Hematopoietic multipotent progenitor cell treated with erythropoietin and hydrocortisone succinate and interleukin-3 and kit ligand, for 15 days (in vitro differentiated cells): ENCODE results near the gene PRRT1B.
"Not testable (repeated sequence)": the region's sequence is repeated elsewhere in the genome, so short reads cannot be mapped to it uniquely, and the experiment has no call there.

Source experiments
- DNase-seq: peaks from one replicate; pipeline ENCODE4 v3.0.0-alpha.2; 2015; ENCODE audit warnings: low spot score

Gene PRRT1B

GRCh38 chr9:131545003-131545785, at the start of gene PRRT1B:
Gene PRRT1B, plus strand, starts transcription at chr9:131545523. Its CDS starts 93 bp downstream, at chr9:131545616.
- no peak for DNase-seq

GRCh38 chr9:131495785-131496184, 49.5 kb upstream of the PRRT1B start:
- DNase-seq: no peak

- no peak for DNase-seq
Measured at GRCh38 chr9:131496844-131497405, 48.4 kb upstream of the PRRT1B start.

DNA sequence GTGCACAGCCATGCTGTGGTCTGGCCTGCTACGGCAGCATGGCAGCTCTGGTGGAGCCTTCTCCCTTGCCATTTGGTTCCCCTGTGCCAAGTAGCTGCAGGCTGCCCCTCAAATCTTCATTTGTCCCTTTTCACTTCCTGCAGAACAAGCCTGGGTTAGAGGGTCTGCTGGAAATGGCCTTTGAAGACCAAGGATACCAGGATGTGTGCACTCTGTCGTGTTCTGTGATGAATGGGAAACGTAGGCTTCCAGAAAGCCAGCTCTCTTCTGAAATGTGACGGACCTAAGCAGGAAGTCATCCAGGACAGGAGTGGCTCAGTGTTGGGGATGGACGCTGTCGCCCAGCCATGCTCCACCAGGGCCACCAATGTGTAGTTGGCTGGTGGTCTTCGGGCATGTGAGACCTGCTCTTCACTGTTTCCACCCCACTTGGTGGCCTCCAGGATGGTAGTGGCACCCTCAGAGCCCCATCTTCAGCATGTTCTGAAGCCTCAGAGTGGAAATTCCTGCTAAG, 46.0 kb upstream of the PRRT1B start:
- no peak for DNase-seq

GRCh38 chr9:131500377-131500776, 44.9 kb upstream of the PRRT1B start:
- DNase-seq: no peak

DNA sequence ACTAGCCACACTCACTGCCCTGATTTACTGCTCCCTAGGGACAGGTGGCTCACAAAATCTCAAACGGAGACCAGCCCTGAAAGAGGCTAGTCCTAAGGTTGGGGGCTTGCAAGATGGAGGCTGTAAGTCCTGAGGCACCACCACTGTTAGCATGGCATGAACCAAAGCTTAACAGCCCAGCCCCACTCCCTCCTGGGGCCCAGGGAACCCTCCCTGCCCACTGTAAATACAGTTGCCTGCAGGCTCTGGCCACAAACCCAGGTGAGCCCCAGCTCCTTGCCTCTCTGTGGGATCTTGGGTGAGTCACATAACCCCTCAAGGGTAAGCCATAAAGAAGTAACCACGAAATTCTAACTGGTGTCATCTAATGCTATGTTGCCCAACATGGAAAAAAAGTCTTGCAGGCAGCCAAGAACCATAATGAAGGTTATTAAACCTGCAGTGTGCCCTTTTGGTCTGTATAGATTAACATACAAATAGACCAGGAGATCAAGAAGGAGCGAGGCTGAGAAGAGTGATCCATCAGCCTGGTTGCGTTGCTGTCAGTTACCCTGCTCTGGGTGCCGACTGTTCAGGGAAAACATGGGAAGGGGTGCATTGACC, 44.3 kb upstream of the PRRT1B start:
- no peak for DNase-seq

DNA sequence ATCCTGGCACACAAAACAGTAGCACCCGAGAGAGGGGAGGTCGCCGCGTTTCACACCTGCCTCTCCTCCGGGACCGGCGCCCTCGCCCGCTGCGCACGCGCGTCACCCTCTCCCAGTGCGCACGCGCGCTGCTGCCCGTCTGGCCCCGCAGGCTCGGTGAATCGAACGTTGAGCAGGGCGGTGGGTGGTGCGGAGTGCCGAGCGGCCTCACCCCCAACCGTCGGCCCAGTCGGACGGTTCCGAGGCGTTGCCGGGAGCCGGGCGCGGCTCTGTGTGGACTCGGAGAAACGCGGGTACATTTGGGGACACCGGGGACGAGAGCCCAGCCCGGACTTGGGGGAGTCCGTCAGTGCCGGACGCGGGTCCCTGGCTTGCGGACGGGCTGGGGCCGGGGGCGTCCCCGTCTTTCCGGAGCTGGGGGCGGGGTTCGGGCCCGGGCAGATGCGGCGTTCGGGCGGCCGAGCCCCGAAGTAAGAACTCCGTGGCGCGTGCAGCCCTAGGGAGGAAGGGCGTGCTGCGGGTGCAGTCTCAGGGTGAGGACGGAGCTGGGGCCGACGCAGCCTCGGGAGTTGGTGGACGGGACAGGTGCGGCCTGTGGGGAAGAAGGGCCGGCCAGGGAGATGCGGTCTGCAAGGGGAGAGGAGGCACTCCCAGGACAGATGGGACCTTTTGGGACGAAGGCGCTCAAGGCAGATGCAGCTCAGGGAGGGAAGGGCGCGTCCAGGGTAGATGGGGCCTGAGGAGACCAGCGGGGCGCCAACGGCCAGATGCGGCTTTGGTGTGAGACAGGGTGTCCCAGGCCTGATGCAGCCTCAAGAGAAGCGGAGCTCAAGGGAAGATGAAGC, 42.3 kb upstream of the PRRT1B start, which contains the start of gene POMT1:
Gene POMT1 (plus strand): TSS at position 138 of the 845 bp plus-strand sequence. CDS start 1,301 bp downstream, outside the sequence.
- peak; percentile 46 for DNase-seq

DNA sequence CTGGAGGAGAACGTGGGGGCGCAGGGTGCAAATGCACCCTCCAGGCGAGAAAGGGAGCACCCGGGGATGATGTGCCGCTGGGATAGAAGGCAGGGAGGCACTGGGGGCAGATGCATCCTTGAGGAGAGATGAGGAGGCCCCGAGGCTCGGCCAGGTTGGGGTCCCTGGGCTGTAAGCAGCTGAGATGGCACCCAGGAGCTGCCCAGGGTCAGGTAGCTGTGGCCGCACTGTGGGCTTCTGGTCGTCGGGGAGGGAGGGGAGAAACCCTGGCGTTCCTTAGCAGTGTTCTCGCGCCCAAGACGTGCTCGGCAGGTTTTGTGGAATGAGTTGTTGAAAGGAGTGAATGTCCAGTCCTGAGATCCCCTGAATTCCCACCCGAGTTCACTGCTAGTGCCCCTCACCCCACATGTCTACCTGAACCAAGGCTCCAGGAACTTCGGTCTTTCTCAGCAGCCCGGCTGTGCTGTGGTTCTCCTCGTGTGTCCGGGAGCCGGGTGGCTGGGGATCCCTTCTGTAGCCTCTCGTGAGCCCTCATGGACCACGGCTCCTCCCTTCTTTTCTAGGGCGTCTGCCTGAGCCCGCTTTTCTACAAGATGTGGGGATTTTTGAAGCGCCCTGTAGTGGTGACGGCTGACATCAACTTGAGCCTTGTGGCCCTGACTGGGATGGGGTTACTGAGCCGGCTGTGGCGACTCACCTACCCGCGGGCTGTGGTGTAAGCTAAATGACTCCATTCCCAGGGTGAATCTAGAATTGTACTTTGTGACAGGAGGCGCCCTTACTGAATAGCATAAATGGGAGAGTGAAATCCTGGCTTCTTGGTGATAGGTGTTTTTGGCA, 41.5 kb upstream of the PRRT1B start:
- DNase-seq: no peak

- no peak for DNase-seq
Measured at GRCh38 chr9:131505012-131505411, 40.3 kb upstream of the PRRT1B start.

GRCh38 chr9:131511416-131511815, 33.9 kb upstream of the PRRT1B start:
- no peak for DNase-seq

DNA sequence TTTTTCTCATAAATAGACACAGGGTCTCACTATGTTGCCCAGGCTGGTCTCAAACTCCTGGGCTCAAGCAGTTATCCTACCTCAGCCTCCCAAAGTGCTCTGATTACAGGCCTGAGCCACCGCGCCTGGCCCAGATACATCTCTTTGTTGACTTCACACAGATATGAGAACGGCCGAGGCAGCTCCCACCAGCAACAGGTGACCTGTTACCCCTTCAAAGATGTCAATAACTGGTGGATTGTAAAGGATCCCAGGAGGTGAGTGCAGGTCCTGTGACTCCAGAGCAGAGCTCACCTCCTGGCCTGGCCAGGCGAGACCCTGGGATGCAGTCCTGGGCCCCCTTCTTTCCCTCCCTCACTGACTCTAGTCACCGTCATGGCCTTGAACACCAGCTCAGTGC, 33.4 kb upstream of the PRRT1B start:
- DNase-seq: no peak

DNA sequence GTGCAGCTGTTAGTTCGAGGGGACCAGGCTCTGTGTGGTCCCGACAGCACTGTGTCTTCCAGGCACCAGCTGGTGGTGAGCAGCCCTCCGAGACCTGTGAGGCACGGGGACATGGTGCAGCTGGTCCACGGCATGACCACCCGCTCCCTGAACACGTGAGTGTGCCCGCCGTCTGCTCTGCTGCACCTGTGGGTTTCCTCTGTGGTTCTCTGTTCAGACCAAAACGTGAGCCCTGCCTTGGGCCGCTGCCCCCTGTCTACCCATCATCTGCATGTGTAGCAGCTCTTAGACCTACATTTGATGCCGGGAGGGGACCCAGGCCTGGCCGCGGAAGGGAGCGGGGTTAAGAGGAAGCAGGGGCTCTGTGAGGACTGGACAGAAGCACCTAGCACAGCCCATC, 32.1 kb upstream of the PRRT1B start:
- no peak for DNase-seq

DNA sequence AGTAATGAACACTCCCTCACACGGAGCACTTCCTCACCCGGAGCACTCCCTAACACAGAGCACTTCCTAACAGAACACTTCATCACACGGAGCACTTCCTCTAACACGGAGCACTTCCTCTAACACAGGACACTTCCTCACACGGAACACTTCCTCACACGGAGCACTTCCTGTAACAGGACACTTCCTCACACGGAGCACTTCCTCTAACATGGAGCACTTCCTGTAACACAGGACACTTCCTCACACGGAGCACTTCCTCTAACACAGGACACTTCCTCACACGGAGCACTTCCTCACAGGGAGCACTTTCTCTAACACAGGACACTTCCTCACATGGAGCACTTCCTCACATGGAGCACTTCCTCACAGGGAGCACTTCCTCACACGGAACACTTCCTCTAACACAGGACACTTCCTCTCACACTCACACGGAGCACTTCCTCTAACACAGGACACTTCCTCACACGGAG, 29.7 kb upstream of the PRRT1B start:
- not testable (repeated sequence) for DNase-seq

- no peak for DNase-seq
Measured at GRCh38 chr9:131516100-131516499, 29.2 kb upstream of the PRRT1B start.

DNA sequence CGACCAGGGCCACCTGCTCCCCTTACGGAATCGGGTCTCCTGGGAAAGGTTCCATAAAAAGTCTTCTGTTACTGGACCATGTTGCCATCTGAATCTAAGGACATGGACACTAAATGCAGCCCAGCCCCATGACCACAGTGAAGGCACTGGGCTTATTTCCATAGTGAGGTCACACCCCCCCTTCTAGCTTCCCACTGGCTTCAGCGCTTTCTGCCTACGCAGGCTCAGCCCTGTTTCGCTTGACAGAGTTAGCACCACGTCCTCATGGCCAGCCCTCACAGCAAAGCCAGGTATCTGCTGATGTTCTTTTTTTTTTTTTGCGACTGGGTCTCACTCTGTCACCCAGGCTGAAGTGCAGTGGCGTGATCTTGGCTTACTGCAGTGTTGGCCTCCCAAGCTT, 28.4 kb upstream of the PRRT1B start:
- DNase-seq: no peak

- no peak for DNase-seq
Measured at GRCh38 chr9:131517761-131518190, 27.5 kb upstream of the PRRT1B start.

DNA sequence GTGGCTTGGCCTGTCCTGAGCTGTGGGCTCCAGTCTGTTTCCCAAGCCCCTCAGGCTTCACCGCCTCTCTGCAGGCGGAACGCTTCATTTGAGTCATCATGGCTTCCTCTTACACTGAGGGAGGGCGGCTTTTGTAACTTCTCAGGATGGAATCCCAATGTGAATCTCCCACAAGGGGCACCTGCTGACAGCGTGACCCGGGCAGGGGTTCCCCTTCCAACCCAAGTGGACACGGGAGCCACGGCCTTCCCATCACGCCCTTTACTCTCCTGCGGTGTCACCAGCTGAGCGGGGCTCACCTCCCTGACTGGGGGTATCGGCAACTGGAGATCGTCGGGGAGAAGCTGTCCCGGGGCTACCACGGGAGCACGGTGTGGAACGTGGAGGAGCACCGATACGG, 26.8 kb upstream of the PRRT1B start:
- no peak for DNase-seq

DNA sequence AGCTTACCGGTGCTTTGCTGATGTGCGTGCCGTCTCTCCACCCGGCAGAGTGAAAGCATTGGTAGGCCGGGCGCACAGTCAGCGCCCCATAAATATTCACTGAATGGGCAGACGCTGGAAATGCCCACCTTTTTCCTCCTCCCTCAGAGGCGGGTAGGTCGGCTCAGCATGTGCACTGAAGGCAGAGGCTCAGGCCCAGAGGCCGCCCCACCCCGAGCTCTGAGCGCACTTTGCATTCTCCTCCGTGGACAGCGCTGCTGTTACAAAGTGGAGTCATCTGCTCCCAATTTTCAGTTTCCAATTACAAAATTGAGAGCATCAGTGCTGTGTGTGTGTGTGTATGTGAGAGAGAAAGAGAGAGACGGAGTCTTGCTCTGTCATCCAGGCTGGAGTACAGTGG, 24.8 kb upstream of the PRRT1B start:
- no peak for DNase-seq

DNA sequence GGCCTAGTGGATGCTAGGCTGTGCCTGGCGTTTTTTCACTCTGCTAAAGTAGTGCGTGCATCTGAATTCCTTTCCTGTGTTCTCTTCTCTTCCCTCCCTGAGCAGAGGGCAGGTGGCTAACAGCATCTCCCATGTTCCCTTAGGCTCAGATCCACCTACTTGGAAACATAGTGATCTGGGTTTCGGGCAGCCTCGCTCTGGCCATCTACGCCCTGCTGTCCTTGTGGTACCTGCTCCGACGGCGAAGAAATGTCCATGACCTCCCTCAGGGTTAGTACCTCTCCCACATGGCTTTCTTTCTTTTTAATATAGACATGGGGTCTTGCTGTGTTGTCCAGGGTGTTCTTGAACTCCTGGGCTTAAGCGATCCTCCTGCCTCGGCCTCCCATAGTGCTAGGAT, 24.1 kb upstream of the PRRT1B start:
- no peak for DNase-seq

- no peak for DNase-seq
Measured at GRCh38 chr9:131521822-131522221, 23.5 kb upstream of the PRRT1B start.
